Endometrium (tissue), 2 donors: ENCODE data around the gene ATXN1.
"Not testable (repeated sequence)": the region's sequence is repeated elsewhere in the genome, so short reads cannot be mapped to it uniquely, and the experiment has no call there.

Experiments
- FAIRE-seq: peaks from 2 replicates; lab custom pipeline; 2012; peaks lifted over from hg19 to GRCh38; lab: Jason Lieb, UNC
- donor health status: control.
- donor health status: control.

Gene ATXN1

DNA sequence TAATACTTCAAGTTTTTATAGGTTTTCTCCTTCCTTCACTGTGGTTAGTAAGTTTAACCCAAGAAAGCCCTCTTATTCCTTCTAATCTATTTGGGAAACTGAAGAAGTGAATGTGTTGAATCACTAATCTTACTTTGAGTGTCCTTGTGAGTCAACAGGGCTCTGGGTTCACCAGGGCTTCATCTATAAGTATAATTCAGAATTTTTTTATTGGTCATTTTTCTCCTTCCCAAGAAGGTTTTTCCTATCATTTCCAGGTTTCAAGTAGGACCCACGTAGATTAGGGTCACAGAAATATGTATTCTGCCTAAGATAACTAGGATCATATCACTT lies 191.1 kb downstream of the ATXN1 start:
- FAIRE-seq, result no peak

DNA sequence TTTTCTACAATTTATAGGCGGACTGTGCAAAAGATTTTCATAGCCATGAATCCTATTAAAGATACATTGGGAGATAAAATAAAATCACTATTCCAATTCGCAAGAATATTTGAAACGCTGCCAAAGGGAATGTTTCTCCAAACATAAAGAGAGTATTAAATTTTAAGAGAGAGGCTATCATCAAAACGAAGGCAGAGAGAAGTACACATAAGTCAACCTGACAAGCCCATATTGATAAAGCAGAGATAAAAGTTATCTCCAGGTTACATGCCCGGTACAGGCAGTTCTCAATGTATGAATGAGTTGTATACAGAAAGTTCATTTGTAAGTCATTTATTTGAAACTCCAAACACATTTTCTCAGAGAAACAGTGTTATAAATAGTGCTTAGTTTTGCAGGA lies 193.1 kb downstream of the ATXN1 start:
- no peak for FAIRE-seq

DNA sequence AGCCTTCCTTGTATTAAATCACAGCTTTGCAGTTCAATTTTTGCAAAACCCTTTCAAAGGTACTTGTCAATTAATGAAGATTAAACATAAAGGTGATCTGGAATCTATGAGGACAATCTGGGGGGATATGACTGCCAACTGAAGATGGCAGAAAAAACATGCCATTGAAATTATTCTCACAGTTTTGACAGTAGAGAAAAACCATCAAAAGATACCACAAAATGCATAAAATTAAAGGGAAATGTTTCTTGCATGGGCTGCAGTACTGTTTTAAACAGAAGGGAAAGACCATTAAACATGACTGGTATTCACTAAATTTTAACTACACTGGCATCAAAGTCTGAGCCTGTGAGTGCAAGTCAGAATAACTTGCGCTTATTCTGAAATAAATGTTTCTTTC lies 194.2 kb downstream of the ATXN1 start:
- FAIRE-seq, result no peak

DNA sequence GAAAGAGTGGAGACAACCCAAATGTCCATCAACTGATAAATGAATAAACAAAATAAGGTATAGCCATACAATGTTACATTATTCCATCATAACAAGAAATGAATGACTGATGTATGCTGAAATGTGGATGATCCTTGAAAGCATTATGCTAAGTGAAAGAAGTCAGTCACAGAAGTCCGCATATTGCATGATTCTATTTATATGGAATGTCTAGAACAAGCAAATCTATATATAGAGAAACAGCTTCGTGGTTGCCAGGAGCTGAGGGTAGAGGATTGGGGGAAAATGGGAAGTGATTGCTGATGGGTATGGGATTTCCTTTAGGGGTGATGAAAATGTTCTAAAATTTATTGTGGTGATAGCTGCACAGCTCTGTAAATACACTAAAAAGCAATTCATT lies 196.8 kb downstream of the ATXN1 start:
- FAIRE-seq, result no peak

DNA sequence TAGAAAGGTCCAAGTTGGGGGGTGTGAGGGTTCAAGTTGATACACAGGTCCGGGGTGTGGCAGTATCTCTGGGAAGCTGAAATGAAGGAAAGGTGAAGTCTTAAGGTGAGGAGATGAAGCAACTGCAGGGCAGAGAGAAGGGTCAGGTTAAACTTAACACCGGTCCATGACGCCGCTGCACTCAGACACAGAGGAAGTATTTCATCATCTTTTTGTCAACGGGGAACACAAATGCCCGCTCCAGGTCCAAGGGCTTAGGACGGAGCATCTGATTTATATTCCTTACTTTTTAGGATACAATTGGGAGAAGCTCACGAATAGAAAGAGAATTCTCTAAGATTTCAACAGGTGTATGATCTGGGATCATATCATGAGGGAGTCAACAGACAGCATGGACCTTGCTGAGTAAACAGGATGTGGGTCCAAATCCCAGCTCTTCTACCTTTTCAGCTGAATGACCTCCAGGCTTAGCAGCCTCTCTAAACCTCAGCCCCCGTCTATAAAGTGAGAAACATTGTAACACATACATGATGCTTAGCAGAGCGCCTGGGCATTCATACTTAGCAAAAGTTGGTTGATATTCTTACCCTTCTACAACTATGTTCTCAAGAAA lies 197.5 kb downstream of the ATXN1 start:
- FAIRE-seq, result no peak

DNA sequence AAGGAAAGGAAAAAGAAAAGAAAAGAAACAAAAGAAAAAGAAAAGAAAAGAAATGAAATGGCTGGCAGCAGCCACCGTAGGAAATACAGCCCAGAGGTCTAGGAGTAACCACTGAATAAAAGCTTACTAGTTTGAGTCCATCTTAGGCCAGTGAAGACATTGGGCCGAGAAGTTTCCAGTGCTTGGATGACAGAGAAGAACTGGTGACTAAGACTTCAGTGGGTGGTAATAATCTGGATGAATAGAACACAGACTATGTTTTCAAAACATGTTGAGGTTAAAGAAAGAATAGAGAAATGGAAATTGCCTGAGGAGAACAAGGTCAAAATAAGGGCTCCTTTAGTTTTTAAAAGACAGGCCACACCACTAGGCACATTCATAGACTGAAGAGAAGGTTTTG lies 198.8 kb downstream of the ATXN1 start:
- FAIRE-seq, result no peak

DNA sequence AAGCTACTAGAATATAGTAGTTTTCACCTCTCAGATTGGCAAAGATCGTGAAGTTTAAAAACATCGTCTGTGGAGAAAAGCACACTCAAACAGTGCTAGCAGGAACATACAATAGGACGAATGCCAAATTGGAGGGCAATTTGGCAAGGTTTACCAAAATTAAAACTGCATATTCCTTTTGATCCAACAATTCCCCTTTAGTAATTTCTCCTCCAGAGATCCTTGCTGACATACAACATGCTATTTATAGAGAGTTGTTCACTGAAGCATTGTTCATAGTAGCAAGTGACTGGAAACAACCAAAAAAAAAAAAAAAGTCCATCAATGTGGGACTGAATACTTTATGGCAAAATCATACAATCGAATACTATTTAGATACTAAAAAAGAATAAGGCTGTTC lies 202.2 kb downstream of the ATXN1 start:
- FAIRE-seq, result peak; percentile 59

DNA sequence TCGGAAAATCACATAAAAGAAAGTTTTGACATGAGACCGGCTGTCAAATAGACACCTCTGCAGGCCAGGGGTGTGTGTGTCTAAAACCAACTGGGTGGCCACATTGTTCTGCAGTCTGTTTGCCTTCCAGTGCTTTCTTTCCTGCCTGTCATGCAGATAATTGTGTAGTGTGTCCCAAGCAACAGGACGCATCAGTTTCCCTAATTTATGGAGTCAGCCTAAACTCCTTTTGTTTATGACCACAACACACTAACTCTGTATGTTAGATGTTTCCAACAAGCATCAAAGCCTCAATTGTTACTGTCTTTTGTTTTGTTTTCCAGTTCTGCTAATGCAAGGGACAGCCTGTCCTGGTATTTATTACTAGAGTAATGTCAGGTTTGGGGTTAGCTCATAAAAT lies 205.7 kb downstream of the ATXN1 start:
- no peak for FAIRE-seq

DNA sequence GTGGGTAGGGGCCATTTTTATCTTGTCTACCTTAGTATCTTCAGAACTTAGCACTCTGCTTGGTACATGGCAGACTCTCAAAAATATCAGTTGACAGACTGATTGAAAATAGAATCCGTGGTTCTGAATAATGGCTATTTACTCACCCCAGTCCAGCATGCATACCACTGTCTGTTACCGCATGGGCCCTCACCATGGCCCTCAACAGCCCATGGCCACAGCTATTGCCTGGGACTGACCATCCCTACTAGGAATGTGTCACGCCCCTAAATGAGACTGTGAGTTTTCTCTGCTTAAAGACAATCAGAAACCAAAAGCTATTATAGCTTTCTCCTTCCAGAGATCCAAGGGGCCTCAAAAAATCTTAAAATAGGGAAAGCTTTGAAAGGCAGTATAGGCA lies 207.7 kb downstream of the ATXN1 start:
- no peak for FAIRE-seq

DNA sequence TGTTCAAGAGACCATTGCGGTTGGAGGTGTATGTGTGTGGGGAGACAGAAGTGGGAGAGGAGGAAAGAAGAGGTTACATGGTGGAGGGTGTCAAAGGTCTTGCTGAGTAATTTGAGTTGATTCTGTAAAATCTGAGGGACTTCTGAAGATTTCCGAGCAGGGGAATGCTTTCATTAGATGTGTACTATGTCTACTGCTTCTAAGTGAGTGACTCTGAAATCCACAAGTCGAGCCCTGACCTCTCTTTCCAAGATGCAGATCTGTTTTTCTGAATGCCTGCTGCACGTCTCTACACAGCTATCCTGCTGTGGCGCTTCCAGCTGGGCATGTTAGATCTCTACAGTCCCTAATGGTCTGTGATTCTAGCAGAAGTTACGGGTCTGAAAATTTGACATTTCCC lies 209.8 kb downstream of the ATXN1 start:
- FAIRE-seq, result no peak

DNA sequence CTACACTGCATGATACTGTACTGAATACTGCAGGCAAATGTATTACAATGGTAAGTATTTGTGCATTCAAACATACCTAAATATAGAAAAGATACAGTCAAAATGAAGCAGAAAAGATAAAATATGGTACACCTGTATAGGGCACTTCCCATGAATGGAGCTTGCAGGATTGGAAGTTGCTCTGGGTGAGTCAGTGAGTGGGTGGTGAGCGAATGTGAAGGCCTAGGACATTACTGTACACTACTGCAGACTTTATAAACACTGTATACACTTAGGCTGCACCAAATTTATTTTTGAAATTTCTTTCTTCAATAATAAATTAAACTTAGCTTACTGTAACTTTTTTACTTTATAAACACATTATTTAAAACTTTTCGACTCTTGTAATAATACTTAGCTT lies 213.1 kb downstream of the ATXN1 start:
- no peak for FAIRE-seq

DNA sequence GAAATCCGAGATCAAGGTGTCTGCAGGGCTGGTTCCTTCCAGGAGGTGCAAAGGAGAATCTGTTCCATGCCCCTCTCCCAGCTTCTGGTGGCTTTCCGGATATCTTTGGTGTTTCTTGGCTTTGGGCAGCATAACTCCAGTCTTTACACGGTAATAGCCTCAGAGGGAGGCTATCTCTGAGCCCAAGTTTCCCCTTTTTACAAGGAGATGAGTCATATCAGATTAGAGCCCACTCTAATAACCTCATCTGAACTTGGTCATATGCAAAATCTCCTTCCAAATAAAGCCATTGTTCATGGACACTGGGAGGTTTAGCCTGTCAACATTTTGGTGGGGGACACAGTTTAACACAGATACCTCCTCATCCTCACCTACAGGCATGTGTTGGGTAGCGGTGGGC lies 213.7 kb downstream of the ATXN1 start:
- FAIRE-seq, result no peak

DNA sequence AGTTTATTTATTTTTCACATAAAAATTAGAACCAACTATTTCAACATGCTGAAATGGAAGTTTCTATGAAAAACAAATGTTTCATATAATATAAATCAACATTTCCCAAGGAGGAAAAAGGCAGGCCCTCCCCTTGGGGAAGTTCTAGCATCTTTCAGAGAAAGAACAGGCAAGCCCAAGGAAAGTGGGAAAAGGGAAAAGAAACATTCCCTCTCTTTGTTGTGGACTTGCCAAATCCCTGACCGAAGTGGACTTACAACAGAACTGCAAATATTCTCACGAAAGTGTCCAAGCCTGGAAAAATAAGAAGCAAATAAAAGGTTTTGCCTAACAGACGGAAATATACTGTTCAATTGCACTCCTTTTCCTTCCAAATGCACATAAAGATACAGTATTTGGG lies 214.4 kb downstream of the ATXN1 start:
- FAIRE-seq, result no peak

DNA sequence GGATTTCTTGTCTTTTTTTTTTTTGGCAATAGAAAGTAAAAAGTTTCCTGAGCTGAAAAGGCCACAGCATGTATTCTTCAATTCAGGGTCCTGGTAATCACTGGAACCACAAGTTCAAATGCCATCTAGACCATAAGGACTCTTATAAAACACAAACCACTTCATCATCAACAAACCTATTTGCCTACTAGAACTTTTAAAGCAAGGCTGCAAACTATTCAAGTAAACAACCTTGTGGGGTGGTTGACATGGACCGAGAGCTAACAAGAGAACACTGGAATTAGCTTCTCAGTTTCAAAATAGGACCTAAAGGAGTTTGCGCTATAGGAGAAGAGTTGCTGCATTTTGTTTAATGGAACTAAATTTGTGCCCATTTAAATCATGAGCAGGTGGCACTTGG lies 215.9 kb downstream of the ATXN1 start:
- no peak for FAIRE-seq

DNA sequence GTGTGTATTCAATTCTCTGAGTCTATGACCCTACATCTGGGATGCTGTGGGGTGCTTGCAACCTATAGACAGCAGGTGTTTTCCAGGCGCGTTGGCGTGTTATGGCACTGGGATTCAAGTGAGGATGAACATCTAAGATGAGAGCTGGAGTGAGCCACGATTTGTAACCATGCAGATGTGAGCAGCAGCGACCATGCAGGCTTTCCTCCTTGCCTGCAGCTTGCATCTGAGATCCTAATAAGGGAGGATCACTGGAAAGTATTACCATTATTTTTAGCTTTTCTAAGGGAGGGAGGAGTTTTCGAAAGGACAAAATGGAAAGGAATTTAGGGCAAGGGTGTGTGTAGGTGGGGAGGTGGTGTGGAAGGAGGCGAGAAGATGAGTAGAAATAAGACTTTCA lies 216.7 kb downstream of the ATXN1 start:
- FAIRE-seq, result no peak

DNA sequence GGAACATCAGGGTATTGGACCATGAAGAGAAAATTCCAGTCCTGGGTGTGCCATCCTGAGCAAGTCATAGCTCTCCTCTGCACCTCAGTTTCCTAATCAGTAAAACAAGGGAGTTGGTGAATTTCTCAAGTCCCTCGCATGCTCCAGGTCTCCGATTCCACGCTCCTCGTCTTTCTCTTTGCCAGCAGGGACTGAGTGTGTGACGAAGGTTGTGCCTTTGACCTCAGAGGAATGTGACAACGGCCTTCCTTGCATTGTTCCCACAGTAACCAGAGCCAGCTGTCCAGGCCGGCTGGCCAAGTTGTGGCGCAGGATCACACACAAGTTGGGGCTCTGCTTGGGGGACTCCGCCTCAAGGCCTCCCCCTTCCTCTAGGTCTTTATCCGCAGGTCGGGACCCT lies 217.3 kb downstream of the ATXN1 start:
- FAIRE-seq, result no peak

DNA sequence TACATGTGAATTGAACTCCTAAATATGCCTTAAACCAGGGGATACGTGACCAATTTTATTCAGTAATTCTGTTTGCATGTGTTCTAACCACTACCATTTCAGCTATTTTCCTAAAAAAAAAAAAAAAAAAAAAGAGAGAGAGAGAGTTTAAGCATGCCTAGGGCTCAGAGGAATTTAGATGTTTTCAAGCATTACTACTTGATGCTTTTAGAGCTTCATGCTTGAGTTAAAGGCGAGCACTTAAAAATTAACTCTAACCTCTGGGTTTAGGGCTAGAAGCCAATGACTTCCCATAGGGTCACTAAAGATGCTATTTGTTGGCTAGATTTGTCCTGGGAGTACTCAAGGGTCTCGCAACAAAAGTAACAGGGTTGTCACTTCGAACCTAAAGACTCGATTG lies 217.7 kb downstream of the ATXN1 start:
- no peak for FAIRE-seq

DNA sequence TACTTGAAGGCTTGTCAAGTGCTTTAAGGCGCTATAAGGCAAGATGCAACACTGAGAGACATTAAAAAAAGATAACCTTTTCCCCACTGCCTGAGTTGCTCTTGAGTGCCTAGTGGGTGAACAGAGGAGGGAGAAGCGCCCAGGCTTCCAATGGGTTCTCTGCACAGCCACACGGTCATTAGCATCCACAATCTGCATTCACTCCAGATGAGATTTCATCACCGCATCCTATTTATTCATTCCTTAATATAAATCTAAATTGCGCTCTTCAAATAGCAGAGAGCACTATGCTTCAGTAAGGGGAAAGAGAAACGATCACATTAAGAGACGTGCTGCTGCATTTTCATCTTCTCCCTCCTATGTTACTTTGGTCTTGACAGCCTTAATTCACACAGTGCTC lies 219.2 kb downstream of the ATXN1 start:
- no peak for FAIRE-seq

DNA sequence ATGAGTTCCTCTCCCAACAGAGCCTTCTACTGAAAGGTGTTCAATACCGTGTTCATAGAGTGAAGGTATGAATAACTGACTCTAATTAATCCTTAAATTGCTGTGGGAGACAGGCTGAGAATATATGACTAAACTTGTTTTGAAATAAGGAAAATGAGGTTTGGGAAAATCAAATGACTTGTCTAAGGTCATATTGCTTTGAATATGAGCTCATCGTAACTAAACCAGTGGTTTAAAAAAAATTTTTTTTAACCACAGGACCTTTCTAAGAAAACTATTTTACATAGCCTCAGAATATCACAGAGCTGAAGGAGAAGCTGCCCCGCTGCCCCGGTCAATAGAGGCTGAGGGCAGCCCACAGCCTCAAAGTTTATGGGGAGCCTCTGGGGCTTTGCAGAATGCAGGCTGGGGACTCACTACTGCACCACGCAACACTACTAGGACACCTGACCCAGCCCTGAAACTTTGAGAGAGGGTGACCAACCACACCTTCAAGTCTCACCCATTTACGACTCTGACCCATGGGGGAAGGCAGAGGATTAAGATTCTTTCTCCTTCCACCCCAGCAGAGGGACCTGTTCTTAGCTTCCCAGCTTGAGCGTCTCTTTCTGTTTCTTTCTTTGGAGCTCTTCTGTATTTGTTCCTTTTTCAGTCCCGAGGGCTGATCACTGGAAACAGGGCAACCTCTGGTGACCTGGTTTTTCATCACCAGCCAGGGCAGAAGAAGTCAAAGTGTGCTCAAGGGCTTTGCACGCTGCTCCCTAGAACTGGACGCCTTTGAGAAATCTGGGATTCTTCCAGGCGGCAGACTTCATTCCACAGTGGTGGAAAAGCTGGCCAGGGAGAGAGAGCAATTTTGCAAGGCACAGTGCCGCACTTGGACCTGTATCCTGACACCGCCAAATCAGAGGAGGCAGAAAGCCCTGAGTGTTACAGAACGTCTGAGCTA lies 220.2 kb downstream of the ATXN1 start:
- FAIRE-seq, result no peak

DNA sequence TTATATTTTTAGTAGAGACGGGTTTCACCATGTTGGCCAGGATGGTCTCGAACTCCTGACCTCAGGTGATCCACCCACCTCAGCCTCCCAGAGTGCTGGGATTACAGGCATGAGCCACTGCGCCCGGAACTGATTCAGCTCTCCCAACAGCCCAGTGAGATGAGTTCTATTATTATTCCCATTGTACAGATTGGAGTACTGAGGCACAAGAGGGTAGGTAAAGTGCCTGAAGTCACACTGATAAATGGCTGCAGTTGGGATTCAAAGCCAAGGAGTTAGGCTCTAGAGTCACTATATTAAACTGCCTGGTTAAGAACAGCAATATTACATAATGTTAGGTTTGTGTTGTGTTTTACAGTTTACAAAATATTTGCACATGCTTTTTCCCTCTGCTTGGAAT lies 220.9 kb downstream of the ATXN1 start:
- not testable (repeated sequence) for FAIRE-seq

DNA sequence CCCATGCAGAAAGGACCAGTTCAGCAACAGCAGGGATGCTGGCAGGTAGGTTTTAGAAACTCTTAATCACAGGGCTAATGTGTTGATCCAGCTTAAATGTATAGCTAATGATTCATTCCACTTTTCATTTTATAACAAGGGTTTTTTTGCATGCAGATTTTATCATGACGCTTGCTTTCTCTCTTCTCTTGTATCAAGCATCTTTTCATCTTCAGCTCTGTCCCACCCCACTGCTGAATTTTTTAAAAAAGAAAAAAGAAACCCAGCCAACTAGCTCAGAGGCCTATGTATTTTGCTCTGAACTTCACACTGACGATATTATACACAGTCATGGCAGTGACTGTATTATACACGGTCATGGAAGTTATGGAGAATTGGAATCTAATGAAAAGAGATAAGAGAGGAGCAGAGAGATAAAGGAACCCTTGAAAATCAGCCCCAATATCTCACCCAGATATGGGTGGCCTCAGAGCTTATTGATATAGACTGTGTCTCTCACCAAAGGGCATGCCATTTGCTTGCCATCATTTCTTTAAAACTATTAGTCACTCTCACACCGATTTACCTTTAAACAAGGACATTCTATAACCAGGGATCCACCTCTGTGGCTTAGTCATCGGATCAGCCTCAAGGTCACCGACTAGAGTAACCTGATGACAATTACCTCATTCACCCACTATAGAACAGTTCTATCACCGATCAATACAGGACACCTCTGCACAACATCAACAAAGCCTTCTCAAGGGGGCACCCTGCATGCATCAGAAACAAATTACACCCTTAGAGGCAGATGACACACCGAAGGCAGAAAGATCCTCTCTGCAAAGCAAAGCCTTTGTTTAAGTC lies 222.0 kb downstream of the ATXN1 start:
- no peak for FAIRE-seq

DNA sequence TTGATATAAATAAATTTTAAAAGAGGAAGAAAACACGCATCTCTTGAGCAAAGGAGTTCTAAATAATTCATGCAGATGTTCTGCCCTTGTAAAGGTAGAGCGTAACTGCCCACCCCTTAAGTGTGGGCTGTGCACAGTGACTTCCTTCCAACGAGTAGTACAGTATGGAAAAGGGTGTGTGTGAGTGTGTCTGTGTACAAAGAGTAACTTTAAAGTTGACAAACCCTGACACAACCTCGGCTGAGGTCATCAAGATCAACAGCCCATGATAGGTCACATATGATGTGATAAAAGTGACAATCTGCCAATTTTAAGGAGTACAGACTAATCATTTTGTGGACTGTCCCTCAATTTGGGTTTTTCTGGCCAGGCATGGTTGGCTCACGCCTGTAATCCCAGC lies 225.7 kb downstream of the ATXN1 start:
- no peak for FAIRE-seq

DNA sequence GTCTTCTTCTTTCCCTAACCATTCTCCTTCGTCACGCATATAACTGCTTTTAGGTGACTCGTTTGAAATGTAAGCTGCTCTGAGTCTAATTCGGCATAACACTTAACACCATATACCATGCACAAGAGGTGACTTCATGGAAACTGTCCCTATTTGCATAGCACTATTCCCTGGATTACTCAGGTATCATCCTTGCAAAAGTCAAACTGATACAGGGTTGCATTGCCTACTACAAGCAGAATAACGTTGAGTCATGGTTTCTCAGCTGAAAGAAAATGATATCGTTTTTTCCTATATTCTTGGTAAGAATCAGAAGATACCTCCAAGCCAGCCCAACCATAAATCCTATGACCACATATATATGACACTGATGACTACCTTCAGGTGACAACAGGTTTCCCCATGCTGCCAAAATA lies 227.5 kb downstream of the ATXN1 start:
- FAIRE-seq, result no peak
